Measurements from ENCODE around the gene KRT25. TPM values are rescaled to one million over a fixed set of nuclear protein-coding genes. Genes with fewer than 3 reads are reported as not detected.

Gene KRT25
- not detected in 2 replicates for total RNA-seq

GRCh38 chr17:40755231-40755630 is at the start of gene KRT25:
Gene KRT25, minus strand, starts transcription at chr17:40755331. Its CDS starts 60 bp downstream, at chr17:40755271.

GRCh38 chr17:40799859-40800258 is 44.7 kb upstream of the KRT25 start, which contains the start of gene KRT28:
Gene KRT28, minus strand, starts transcription at chr17:40799959. Its CDS starts 66 bp downstream, at chr17:40799893.

GRCh38 chr17:40782450-40782849 is 27.3 kb upstream of the KRT25 start, which contains the start of gene KRT27:
Gene KRT27, minus strand, starts transcription at chr17:40782550. Its CDS starts 57 bp downstream, at chr17:40782493.

GRCh38 chr17:40772101-40772500 is 17.0 kb upstream of the KRT25 start, which contains the start of gene KRT26:
Gene KRT26, minus strand, starts transcription at chr17:40772201. Its CDS starts 88 bp downstream, at chr17:40772113.

GRCh38 chr17:40703652-40704051 is 51.5 kb downstream of the KRT25 start, which contains the start of gene KRT24:
Gene KRT24, minus strand, starts transcription at chr17:40703752. Its CDS starts 59 bp downstream, at chr17:40703693.

Other genes with a start within 250 kb of the KRT25 start
- gene CCR7, start 189.9 kb downstream of the KRT25 start, total RNA-seq = not detected in 2 replicates
- 85.4 and 86.6 TPM in 2 replicates for gene SMARCE1, start 107.5 kb downstream of the KRT25 start, total RNA-seq
- not detected in 2 replicates for gene KRT222, start 90.2 kb downstream of the KRT25 start, total RNA-seq
- not detected in 2 replicates for gene KRT24, start 51.6 kb downstream of the KRT25 start, total RNA-seq
- not detected in 2 replicates for gene KRT26, start 16.9 kb upstream of the KRT25 start, total RNA-seq
- not detected in 2 replicates for gene KRT27, start 27.2 kb upstream of the KRT25 start, total RNA-seq
- gene KRT28, start 44.6 kb upstream of the KRT25 start, total RNA-seq = not detected in 2 replicates
- 21.9 and 23.3 TPM in 2 replicates for gene KRT10, start 67.3 kb upstream of the KRT25 start, total RNA-seq
- gene KRT12, start 111.9 kb upstream of the KRT25 start, total RNA-seq = not detected in 2 replicates
- not detected in 2 replicates for gene KRT20, start 129.9 kb upstream of the KRT25 start, total RNA-seq
- gene KRT23, start 182.3 kb upstream of the KRT25 start, total RNA-seq = not detected in 2 replicates
- gene KRT39, start 211.6 kb upstream of the KRT25 start, total RNA-seq = not detected in 2 replicates
- gene KRT40, start 229.0 kb upstream of the KRT25 start, total RNA-seq = not detected in 2 replicates
- not detected in 2 replicates for gene KRTAP3-3, start 238.8 kb upstream of the KRT25 start, total RNA-seq
- not detected in 2 replicates for gene KRTAP3-2, start 244.6 kb upstream of the KRT25 start, total RNA-seq

Measured in mammary microvascular endothelial cell (primary cell).